BLaER1 treated with 17β-estradiol and CSF1 and Interleukin-3, amounts not matched to agents 10 nM and 100 nM (cell line): Measurements from ENCODE around the gene EXOG.

Source experiments
- H3K27ac ChIP-seq, 11 experiments: shearing (Covaris generic); formaldehyde crosslinking; 2 replicates each; pipeline ENCODE4 v1.8.1; 2022
- H3K27me3 ChIP-seq, 11 experiments: shearing (Covaris generic); formaldehyde crosslinking; 2 replicates each; pipeline ENCODE4 v1.8.1; 2022
- H3K36me3 ChIP-seq, 11 experiments: shearing (Covaris generic); formaldehyde crosslinking; 2 replicates each; pipeline ENCODE4 v1.8.1; 2022
- H3K4me1 ChIP-seq, 10 experiments: shearing (Covaris generic); formaldehyde crosslinking; 2 replicates each; pipeline ENCODE4 v1.8.1; 2022
- H3K4me2 ChIP-seq, 11 experiments: shearing (Covaris generic); formaldehyde crosslinking; 2 replicates each; pipeline ENCODE4 v1.8.1; 2022
- H3K4me3 ChIP-seq, 10 experiments: shearing (Covaris generic); formaldehyde crosslinking; 2 replicates each; pipeline ENCODE4 v1.8.1; 2022
- H3K9ac ChIP-seq, 11 experiments: shearing (Covaris generic); formaldehyde crosslinking; 2 replicates each; pipeline ENCODE4 v1.8.1; 2022
- H3K9me3 ChIP-seq, 11 experiments: shearing (Covaris generic); formaldehyde crosslinking; replicated peaks in 1 of 11; 2 replicates each; pipeline ENCODE4 v1.8.1; 2022
- H4K20me1 ChIP-seq, 11 experiments: shearing (Covaris generic); formaldehyde crosslinking; 2 replicates each; pipeline ENCODE4 v1.8.1; 2022
- Cebpa-rat ChIP-seq, 11 experiments: shearing (Covaris generic); IDR thresholded peaks; 2 replicates each; pipeline ENCODE4 v1.8.1; 2022

Gene EXOG

DNA sequence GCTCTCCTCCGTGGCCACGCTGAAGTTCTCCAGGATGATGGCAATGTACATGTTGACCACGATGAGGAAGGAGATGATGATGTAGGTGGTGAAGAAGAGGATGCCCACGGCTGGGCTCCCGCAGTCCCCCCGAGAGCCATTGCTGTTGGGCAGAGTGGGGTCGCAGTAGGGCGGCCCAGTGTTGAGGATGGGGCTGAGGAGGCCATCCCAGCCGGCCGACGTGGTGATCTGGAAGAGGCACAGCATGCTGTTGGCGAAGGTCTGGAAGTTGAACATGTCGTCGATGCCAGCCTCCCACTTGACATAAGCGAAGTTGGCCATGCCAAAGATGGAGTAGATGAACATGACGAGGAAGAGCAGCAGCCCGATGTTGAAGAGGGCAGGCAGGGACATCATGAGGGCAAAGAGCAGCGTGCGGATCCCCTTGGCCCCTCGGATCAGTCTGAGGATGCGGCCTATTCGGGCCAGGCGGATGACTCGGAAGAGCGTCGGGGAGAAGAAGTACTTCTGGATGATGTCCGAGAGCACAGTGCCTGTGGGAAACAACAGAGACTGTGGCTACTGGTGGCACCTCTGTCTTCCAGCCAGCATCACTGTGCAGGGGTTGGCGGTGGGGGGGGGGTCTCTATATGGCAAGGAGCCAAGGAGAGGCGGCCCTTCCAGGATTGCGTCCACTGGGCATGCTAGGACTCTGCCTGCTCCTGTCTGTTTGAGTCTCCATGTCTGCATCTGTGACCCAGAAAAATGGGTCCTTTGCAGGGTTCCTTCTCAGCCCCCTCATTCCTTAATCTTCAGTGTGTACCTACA, 55.1 kb downstream of the EXOG start:
- H3K27ac ChIP-seq = no peak overlapping the region
- no peaks in the 10 kb centered on the region for H3K27me3 ChIP-seq
- no peaks in the 10 kb centered on the region for H4K20me1 ChIP-seq
- H3K4me2 ChIP-seq = no peak overlapping the region
- H3K36me3 ChIP-seq = no peaks in the 10 kb centered on the region
- H3K9me3 ChIP-seq = peaks cover 0 to 12% (median 10%) of the 10 kb centered on the region in 11 experiments; a peak in 11 of 22 replicates
- TF ChIP-seq Cebpa-rat (IDR thresholded peaks at IDR 0.05) = no peak
- H3K4me1 ChIP-seq = peaks cover 0 to 14% (median 11%) of the 10 kb centered on the region in 10 experiments; a peak in 15 of 20 replicates
- no peak overlapping the region for H3K9ac ChIP-seq
- H3K4me3 ChIP-seq = no peak overlapping the region

DNA sequence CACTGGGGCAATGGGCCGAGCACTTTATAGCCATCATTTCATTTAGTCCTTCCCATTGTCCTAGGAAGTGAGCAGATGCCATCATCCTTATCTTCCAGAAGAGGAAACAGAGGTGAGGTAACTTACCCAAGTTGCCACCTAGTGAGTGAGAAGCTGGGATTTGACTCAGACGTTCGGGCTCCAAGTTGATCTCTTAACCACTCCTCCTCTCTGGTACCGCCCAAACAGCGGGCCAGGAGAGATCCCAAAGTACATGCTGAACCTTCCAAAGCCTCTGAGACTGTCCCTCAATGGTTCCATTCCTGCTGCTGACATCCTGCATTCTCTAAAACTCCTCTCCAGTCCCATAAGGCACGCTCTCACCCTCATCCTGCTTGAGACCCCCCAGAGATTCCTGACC, 56.2 kb downstream of the EXOG start:
- Histone ChIP-seq H3K9ac (no peak overlapping the region), H3K9me3 (peaks cover 0 to 12% (median 10%) of the 10 kb centered on the region in 11 experiments; a peak in 11 of 22 replicates), H3K4me2 (no peak overlapping the region), H3K27ac (no peak overlapping the region), H3K4me1 (peaks cover 0 to 14% (median 11%) of the 10 kb centered on the region in 10 experiments; a peak in 15 of 20 replicates), H3K36me3 (no peaks in the 10 kb centered on the region), H3K27me3 (no peaks in the 10 kb centered on the region), H4K20me1 (no peaks in the 10 kb centered on the region), H3K4me3 (no peak overlapping the region)
- TF ChIP-seq Cebpa-rat (IDR thresholded peaks at IDR 0.05) = no peak

DNA sequence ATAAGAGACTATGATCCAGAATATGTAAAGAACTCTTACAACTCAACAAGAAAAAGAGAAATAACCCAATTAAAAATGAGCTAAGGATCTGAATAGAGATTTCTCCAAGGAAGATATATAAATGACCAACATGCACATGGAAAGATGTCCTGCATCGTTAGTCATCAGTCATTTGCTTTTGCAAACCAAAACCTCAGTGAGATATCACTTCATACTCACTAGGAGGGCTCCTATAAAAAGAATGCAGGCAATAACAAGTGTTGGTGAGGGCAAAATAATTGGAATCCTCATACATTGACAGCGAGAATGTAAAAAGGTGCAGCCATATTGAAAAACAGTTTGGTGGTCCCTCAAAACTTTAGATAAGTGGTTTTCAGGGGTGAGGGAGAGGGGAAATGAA, 56.9 kb downstream of the EXOG start:
- H4K20me1 ChIP-seq = no peaks in the 10 kb centered on the region
- no peak overlapping the region for H3K9ac ChIP-seq
- no peaks in the 10 kb centered on the region for H3K36me3 ChIP-seq
- TF ChIP-seq Cebpa-rat (IDR thresholded peaks at IDR 0.05) = no peak
- H3K4me3 ChIP-seq = no peak overlapping the region
- H3K9me3 ChIP-seq = peaks cover 0 to 12% (median 10%) of the 10 kb centered on the region in 11 experiments; a peak in 11 of 22 replicates
- H3K4me1 ChIP-seq = peaks cover 0 to 9% (median 8%) of the 10 kb centered on the region in 10 experiments; a peak in 15 of 20 replicates
- no peak overlapping the region for H3K4me2 ChIP-seq
- no peaks in the 10 kb centered on the region for H3K27me3 ChIP-seq
- H3K27ac ChIP-seq = no peak overlapping the region

DNA sequence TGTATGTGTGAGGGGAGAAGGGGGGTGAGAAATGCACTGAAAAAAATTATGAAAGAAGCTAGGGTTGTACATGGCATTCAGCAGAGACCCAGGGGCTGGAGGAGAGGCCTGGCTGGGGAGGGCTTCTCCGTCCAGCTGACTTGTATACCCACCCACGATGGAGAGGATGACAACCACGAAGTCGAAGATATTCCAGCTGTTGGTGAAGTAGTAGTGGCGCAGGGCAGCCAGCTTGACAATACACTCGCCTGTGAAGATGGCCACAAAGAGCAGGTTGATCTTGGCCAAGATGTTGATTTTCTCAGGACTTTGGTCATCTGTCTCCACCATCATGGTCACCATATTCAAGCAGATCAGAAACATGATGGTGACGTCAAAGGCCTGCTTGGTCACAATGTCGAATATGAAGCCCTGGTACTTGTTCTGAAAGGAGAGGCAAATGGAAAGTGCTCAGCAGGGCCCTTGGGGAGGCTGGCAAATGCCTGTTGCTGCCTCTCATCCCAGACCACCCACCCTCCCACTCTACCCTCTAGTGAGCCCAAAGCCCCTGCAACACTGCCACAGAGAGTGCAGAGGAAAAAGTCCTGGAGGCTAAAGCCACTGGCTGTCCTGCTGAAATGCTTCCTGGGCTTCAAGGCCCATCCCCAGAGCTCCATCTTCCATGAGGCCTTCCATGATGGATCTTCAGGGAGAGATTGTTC, 58.1 kb downstream of the EXOG start:
- H3K4me1 ChIP-seq = no peaks in the 10 kb centered on the region
- H3K27me3 ChIP-seq = no peaks in the 10 kb centered on the region
- H4K20me1 ChIP-seq = no peaks in the 10 kb centered on the region
- no peak overlapping the region for H3K4me3 ChIP-seq
- H3K9ac ChIP-seq = no peak overlapping the region
- H3K27ac ChIP-seq = no peak overlapping the region
- H3K9me3 ChIP-seq = peaks cover 0 to 12% (median 10%) of the 10 kb centered on the region in 11 experiments; a peak in 11 of 22 replicates
- no peak for TF ChIP-seq Cebpa-rat (IDR thresholded peaks at IDR 0.05)
- no peaks in the 10 kb centered on the region for H3K36me3 ChIP-seq
- H3K4me2 ChIP-seq = no peak overlapping the region

DNA sequence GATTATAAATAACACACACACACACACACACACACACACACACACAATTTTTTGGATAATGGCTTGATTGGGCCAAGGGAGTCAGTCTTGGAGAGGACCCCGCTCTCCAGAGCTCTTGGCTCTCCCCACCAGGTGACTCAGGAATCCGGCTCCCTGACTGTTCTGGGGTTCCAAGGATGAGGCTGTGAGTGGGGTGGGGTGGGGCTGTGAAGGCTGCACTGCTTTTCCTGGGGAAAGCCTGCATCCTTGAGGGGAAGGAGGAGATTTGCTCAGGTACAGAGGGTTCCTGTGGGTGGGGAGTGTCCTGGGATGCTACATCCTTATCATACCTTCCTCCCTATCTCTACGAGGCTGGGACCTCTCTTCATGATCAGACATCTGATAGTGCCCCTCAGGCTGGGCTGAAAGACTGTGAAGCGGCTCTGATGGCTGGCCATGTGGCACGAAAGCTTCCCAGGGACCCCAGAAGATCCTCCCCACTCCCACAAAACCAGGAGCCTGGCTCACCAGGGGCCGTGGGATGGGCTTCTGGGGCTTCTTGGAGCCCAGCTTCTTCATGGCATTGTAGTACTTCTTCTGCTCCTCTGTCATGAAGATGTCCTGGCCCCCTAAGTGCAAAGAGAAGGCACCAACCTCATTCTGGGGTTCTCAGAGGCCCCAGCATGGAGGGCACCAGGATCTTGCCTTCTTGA, 59.2 kb downstream of the EXOG start:
- H4K20me1 ChIP-seq = no peaks in the 10 kb centered on the region
- H3K27ac ChIP-seq = no peak overlapping the region
- H3K9ac ChIP-seq = no peak overlapping the region
- TF ChIP-seq Cebpa-rat (IDR thresholded peaks at IDR 0.05) = no peak
- no peak overlapping the region for H3K4me3 ChIP-seq
- H3K9me3 ChIP-seq = peaks cover 0 to 12% (median 10%) of the 10 kb centered on the region in 11 experiments; a peak in 11 of 22 replicates
- no peaks in the 10 kb centered on the region for H3K36me3 ChIP-seq
- H3K4me2 ChIP-seq = no peak overlapping the region
- H3K4me1 ChIP-seq = no peaks in the 10 kb centered on the region
- H3K27me3 ChIP-seq = no peaks in the 10 kb centered on the region

DNA sequence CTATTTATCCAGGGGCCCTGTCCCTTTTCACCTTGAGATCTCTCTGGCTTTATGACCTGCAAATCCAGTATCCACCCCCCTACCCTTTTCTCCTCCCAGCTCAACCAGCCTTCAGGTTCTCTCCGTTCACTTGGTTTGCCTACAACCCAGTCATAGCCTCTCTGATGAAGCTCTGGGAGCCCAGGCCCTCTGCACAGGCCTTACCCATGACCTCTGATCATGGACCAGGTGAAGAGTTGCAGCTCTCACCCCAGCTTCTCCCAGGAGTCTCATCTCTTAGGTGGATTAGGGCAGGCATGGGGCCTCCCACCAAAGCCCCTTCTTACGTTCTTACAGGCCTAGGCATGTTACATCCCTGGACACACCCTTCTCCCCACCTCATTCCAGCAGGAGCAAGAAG, 59.8 kb downstream of the EXOG start:
- Histone ChIP-seq H3K4me3 (no peak overlapping the region), H3K9ac (no peak overlapping the region), H3K36me3 (no peaks in the 10 kb centered on the region), H4K20me1 (no peaks in the 10 kb centered on the region; a peak in 1 of 22 replicates), H3K27me3 (no peaks in the 10 kb centered on the region), H3K4me1 (no peaks in the 10 kb centered on the region), H3K4me2 (no peak overlapping the region), H3K9me3 (peaks cover 0 to 12% (median 10%) of the 10 kb centered on the region in 11 experiments; a peak in 11 of 22 replicates), H3K27ac (no peak overlapping the region)
- TF ChIP-seq Cebpa-rat (IDR thresholded peaks at IDR 0.05) = no peak

DNA sequence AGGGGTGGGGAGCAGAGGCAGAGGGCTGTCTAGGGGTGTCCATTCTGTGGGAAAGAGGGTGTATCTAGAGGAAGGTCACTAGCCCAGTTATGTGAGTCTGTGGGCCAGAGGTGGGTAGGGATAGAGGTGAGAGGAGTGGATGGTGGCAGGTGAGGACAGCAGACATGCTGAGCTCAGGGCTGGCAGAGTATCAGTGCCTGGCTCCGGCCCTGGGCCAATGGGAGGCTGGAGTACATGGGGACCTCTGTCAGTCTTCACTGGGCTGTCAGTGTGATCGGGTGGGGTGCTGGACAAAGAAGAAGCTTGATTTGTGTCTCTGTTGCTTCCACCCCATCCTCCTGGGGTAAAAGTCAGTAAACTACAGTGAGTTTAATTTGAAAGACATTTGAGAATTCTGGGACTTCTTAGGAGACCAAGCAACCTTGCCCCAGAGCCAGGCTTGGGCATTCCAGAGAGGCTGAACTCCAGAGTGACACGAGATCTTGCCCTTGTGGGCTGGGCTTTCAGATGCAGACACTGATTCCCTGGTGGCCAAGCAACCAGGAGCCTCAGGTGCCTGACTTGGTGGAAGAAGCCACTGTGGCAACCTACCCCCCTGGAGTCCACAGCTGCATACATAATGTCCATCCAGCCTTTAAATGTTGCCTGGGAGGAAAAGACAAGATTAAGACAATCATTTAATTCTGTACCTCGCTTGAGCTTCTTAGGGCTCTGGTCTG, 60.7 kb downstream of the EXOG start:
- Histone ChIP-seq H3K9me3 (peaks cover 0 to 12% (median 10%) of the 10 kb centered on the region in 11 experiments; a peak in 11 of 22 replicates), H3K9ac (no peak overlapping the region), H3K4me3 (no peak overlapping the region), H3K27me3 (no peaks in the 10 kb centered on the region), H3K4me2 (no peak overlapping the region), H4K20me1 (no peaks in the 10 kb centered on the region; a peak in 1 of 22 replicates), H3K27ac (no peak overlapping the region), H3K36me3 (no peaks in the 10 kb centered on the region), H3K4me1 (no peaks in the 10 kb centered on the region)
- no peak for TF ChIP-seq Cebpa-rat (IDR thresholded peaks at IDR 0.05)

DNA sequence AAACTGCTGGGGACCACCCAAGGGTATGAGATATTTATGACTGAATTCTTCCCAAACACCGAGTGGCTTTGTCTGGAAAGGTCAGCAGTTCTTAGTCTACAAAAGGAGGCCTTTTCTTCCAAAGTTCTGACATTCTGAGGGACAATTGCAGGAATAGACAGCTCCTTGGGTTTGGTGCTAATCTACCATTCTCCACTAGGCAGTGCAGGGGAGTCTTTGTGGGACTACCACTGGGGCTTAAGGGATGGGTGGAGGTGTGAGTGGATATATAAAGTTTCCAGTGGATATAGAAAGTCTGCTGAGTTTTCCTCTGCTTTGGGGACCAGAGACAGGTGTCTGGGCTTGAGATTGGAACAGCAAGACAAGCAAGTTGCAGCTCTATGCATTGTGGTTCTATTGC, 62.7 kb downstream of the EXOG start:
- Histone ChIP-seq H3K27me3 (no peaks in the 10 kb centered on the region), H3K4me2 (no peak overlapping the region), H3K27ac (no peak overlapping the region), H3K4me1 (peaks cover 0 to 7% (median 0%) of the 10 kb centered on the region in 10 experiments; a peak in 1 of 20 replicates), H3K9ac (no peak overlapping the region), H3K36me3 (no peaks in the 10 kb centered on the region), H3K9me3 (peaks cover 0 to 8% (median 7%) of the 10 kb centered on the region in 11 experiments; a peak in 11 of 22 replicates), H3K4me3 (no peak overlapping the region), H4K20me1 (no peaks in the 10 kb centered on the region; a peak in 1 of 22 replicates)
- no peak for TF ChIP-seq Cebpa-rat (IDR thresholded peaks at IDR 0.05)
